Kidney glomerular epithelial cell (primary cell): ENCODE measurements around the gene PDGFRB.
A peak's percentile ranks its signal among the peaks of the same experiment; 100 is the strongest.

Experiments
- DNase-seq: peaks from one replicate; lab custom pipeline; 2025; lab: John Stamatoyannopoulos, UW

PDGFRB gene

GRCh38 chr5:150155258-150156026, at the start of gene PDGFRB:
Gene PDGFRB, minus strand, starts transcription at chr5:150155845. Its CDS starts 18,798 bp downstream, at chr5:150137047.
- DNase-seq = peak; percentile 28

GRCh38 chr5:150204590-150204960, 48.9 kb upstream of the PDGFRB start:
- no peak for DNase-seq

- DNase-seq = no peak
Observed at GRCh38 chr5:150203832-150204589, 48.4 kb upstream of the PDGFRB start.

GRCh38 chr5:150202501-150202900, 46.9 kb upstream of the PDGFRB start:
- DNase-seq = no peak

- DNase-seq = no peak
Observed at GRCh38 chr5:150197476-150197875, 41.8 kb upstream of the PDGFRB start.

- no peak for DNase-seq
Observed at GRCh38 chr5:150196986-150197385, 41.3 kb upstream of the PDGFRB start.

GRCh38 chr5:150196514-150196913, 40.9 kb upstream of the PDGFRB start:
- DNase-seq = no peak

GRCh38 chr5:150195736-150196485, 40.3 kb upstream of the PDGFRB start:
- DNase-seq = no peak

GRCh38 chr5:150192462-150192861, 36.8 kb upstream of the PDGFRB start:
- DNase-seq = no peak

GRCh38 chr5:150190987-150191386, 35.3 kb upstream of the PDGFRB start:
- DNase-seq = no peak

GRCh38 chr5:150190503-150190979, 34.9 kb upstream of the PDGFRB start:
- DNase-seq = peak; percentile 11

- no peak for DNase-seq
Observed at GRCh38 chr5:150189728-150190502, 34.3 kb upstream of the PDGFRB start, which contains the start of gene SLC6A7. Gene SLC6A7, plus strand, starts transcription at chr5:150190062. Its CDS starts 266 bp downstream, at chr5:150190328.

GRCh38 chr5:150189326-150189725, 33.7 kb upstream of the PDGFRB start:
- DNase-seq = no peak

GRCh38 chr5:150188146-150188842, 32.6 kb upstream of the PDGFRB start:
- DNase-seq = no peak

- DNase-seq = no peak
Observed at GRCh38 chr5:150186897-150187296, 31.3 kb upstream of the PDGFRB start.

GRCh38 chr5:150186137-150186536, 30.5 kb upstream of the PDGFRB start:
- no peak for DNase-seq

GRCh38 chr5:150184990-150185912, 29.6 kb upstream of the PDGFRB start:
- no peak for DNase-seq

GRCh38 chr5:150184006-150184405, 28.4 kb upstream of the PDGFRB start:
- DNase-seq = no peak

- no peak for DNase-seq
Observed at GRCh38 chr5:150183436-150183835, 27.8 kb upstream of the PDGFRB start.

- DNase-seq = no peak
Observed at GRCh38 chr5:150182774-150183173, 27.1 kb upstream of the PDGFRB start.
